Measurements from ENCODE around the gene FDXR.

- TF ChIP-seq POLR2A (IDR thresholded peaks at IDR 0.05; ENCODE audit: low read length), result no peak
- TF ChIP-seq GATA1 (IDR thresholded peaks at IDR 0.05; ENCODE audit: low read depth, low read length), result no peak
These were observed 49.4 kb upstream of the FDXR start for GRCh38 chr17:74922172-74922571.

All from erythroblast (primary cell).